Measurements from ENCODE around the gene TMEM69.
A peak's percentile ranks its signal among the peaks of the same experiment; 100 is the strongest.
"Not testable (repeated sequence)": the region's sequence is repeated elsewhere in the genome, so short reads cannot be mapped to it uniquely, and the experiment has no call there.

The TMEM69 gene, protein sequence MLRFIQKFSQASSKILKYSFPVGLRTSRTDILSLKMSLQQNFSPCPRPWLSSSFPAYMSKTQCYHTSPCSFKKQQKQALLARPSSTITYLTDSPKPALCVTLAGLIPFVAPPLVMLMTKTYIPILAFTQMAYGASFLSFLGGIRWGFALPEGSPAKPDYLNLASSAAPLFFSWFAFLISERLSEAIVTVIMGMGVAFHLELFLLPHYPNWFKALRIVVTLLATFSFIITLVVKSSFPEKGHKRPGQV

DNA sequence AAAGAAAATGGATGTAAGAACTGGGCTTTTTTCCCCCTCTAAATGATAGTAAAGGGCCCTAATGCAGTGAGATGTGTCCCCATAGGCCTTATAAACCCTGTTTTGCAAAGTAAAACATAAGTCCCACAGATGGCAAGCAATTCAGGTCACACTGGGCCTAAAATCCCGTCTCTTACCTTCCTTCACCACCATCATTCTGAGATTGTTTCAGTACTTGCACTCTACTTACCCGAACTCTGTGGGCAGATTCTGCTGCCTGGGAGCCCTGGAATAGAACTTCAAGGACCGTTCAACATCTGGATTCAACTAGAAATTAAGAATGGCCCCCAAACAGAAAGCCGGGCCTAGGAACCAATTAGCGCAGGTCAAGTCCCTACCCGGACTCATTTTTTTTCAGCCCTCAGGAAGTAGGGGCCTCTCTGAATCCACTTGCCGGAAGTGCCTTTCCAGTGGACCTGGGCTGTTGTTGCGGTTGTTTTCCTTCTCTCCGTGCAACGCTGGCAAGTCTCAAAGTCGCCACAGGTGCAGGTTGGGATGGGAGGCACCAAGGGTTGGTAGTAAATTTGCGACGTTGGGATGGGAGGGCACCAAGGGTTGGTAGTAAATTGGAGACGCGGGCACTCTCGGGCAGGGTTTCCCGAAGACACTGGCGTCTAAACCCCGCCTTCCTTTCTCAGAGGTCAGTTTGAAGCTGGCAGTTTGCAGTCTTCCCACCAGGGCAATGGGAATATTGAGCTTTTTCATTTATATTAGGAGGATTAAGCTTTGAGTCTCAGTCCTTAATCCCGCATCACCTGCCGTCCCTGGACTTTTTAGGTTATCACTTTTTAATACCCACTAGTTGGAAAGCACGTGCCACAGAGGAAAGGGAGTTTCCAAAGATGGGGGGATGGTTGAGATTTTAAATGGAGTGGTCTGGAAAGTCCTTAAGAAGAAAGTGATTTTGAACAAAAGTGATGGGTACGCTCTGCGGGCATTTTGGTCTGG lies at the start of gene TMEM69:
TSS of gene TMEM69 (plus strand) at position 428 of the 987 bp plus-strand sequence. CDS start 2,888 bp downstream, outside the sequence.
- peak; percentile 88 for DNase-seq (ENCODE audit: low spot score)

DNA sequence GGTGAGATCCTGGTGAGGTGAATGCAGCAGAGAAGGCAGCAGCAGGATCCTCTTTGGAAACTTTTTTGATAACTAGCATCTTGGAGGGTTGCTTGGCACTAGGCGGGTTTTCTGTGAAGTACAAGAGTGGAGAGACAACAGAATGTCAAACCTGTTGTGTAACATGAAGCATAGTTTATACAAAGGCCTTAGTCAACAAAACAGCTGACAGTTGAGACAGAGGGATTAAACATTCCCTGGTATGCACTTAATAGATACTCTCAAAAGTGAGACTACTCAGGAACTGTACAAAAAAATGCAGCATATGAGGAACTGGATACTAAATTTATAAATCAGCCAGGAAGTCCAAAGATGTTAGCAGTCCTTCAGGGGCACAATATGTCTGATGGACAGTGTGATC lies 47.7 kb upstream of the TMEM69 start:
- DNase-seq (ENCODE audit: low spot score) = no peak

DNA sequence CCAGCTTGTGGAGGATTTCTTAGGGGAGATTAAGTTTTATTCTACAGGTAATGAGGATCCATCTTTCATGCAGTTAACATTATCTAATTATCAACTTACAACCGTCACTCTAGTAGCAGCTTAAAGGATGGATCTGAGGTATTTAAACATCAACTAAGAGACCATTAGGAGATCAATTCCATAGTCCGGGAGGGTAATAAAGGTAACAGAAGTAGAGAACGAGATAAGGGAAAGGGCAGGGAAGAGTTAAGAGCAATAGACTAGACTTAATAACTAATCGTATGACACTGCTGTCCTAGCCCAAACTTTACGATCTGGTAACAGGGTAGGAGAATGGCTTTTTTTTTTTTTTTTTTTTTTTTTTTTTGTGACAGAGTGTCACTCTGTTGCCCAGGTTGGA lies 44.7 kb upstream of the TMEM69 start:
- no peak for DNase-seq (ENCODE audit: low spot score)

DNA sequence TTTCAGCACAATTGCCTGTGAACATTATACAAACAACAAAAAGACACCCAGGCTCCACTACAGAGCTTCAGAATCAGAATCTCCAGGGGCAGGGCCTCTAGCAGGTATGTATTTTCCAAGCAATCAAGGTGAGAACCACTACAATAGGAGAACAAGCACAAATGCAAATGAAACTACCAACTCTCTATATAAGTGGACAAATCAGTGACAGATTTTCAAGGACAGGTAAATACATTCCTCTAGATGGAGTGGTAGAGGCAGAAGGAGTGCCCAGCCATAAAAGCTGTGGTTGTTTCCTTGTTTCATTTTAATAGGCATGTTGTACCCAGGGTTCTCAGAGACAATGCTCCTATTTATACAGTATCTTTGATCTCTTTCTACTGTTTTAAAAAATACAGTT lies 44.0 kb upstream of the TMEM69 start:
- DNase-seq (ENCODE audit: low spot score) = no peak

DNA sequence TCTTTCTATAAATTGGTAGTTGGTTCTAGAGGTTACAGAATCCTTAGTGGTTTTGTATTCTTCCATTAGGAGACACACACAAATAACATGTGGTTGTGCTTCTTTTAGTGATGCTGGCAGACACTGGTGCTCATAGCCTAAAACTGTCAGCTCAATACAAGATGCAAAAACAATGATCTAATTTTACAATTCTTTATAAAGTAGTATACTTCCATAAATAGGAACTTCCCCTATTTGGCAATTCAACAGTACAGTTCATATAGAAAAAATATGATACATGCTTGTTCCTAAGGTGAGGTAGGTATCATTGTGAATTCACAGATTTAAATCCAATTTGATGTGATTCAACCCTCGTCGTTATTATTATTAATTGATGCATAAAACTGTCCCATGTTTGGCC lies 43.3 kb upstream of the TMEM69 start:
- DNase-seq (ENCODE audit: low spot score) = no peak

DNA sequence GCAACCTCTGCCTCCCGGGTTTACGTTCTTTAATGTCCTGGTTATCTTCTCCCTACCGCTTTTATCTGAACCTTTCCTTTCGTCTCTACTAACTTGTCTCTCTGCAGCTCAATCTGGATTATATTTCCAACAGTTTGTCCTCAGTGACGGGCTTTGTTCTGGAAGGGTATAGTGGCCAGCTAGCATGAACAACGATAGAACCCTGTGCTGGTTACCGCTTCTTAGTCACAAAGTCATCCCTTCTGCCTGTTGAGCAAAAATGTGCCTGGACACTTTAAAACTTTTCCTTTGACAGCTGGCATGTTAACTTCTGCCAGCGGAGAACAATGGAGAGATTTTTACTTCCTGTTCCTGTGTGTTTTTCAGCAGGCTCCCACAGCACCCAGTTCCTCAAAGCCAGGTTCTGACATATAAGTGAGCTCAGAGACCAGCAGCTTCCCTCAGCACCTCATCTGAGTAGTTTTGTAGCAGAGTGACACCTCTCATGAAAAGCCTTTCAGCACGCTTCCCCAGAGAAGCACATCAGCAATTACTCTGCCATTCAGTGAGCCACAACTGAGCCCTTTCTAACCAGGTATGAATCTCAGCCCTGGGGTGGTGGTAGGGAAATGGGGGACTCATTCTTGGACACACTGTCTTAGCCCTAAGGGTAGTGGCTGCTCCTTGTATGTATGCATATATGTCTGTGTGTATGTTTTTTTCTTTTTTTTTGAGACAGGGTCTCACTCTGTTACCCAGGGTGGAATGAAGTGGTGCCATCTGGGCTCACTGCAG lies 40.5 kb upstream of the TMEM69 start:
- no peak for DNase-seq (ENCODE audit: low spot score)

DNA sequence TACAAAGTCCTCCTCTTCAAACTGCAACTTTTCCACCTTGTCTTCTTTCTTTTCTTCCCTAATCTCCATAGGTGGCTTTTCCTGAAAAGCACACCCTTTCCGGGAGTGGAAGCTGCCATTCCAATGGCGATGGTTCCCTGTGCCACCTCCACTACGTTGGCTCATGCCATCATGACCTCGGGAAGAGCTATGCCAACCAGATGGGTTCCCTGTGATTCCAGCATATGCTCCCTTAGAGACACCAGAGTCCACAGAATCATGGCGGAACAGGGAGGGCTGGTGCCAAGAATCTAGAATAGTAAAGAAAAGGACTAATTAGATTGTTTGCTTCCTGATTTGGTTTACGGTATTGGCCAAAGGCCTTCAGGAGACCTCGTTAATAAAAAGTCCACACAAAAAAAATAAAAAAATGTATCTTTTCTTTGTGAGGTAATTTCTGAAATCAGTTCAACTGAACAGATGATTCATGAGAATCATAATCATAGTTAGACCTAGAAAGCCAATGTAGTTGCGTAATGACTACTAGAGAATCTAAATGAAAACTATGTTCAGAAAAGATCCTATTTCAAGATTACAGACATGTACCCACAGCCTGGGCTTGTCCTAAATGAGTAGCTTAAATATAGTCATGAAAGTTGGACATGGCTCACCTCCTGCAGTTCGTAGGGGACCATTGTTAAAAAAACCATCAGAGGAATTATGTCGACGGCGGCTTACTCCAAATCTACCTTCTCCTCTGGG lies 33.3 kb upstream of the TMEM69 start:
- DNase-seq (ENCODE audit: low spot score) = no peak

DNA sequence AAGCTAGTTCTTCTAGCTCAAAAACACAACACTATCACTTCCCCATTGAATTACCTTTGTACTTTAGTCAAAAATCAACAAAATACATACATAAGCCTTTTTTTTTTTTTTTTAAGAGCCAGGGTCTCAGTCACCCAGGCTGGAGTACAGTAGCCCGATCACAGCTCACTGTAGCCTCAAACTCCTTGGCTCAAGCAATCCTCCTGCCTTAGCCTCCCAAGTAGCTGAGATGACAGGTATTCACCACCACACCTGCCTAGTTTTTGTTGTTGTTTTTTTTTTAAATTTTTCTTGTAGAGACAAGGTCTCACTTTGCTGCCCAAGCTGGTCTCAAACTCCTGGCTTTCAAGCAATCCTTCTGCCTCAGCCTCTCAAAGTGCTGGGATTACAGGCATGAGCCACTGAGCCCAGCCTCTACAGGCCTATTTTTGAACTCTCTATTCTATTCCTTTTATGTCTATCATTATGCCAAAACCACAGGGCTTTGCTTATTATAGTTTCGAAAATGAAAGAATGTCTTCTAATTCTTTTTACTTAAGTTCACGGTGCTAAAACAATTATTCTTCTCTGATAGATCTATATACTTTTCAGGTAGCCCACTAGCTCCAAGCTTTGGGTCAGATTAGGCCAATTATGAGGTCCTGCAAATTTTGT lies 31.3 kb upstream of the TMEM69 start:
- no peak for DNase-seq (ENCODE audit: low spot score)

DNA sequence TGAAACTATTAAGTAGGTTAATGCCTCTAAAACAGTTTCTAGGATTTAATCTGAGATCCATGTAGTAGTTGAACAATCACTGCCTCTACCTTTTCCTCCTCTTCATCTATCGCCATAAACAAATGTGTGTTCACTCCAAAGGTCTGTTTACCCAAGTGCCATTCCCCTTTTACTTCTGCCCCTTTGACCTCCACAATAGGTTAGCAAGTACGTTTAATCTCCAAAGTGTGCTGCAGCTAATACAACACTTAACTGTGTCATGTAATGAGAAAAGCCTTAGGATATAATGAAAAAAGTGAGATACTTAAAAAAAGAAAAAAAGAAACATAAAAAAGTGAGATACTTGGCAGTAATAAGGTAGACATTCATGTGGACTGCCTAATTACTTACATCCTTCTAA lies 29.8 kb upstream of the TMEM69 start:
- DNase-seq (ENCODE audit: low spot score) = no peak

DNA sequence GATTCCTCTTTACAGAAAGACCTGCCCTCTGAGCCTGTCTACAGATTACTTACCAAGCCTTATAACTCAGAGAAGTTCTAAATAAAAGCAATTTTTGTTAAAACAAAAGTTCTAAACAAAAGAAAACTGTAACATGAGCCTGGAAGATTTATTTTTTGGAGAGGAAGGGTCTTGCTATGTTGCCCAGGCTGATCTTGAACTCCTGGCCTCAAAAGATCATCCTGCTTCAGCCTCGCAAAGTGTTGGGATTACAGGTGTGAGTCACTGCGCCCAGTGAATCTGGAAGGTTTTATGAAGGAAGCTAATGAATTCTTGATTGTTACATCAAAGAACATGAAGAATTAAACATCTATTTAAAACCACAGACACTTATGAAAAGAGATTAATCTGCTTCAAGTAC lies 28.8 kb upstream of the TMEM69 start:
- no peak for DNase-seq (ENCODE audit: low spot score)

DNA sequence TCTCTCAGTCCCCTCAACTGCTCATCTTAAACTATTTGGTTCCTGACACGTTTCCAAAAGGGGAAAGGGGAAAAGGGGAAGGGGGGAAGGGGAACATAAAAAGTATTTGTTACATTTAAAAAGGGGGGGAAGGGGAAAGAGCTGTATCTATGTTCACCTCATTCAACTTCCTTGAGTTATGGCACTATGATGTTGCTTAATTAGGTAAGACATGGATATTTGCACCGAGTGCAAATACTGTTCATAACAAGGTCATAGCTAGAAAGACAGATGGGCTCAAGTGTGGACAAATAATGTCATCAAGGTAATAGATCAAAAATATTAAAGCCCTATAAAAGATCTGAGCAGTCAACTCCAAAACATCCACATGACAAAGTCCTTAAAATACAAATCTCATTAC lies 27.6 kb upstream of the TMEM69 start:
- no peak for DNase-seq (ENCODE audit: low spot score)

DNA sequence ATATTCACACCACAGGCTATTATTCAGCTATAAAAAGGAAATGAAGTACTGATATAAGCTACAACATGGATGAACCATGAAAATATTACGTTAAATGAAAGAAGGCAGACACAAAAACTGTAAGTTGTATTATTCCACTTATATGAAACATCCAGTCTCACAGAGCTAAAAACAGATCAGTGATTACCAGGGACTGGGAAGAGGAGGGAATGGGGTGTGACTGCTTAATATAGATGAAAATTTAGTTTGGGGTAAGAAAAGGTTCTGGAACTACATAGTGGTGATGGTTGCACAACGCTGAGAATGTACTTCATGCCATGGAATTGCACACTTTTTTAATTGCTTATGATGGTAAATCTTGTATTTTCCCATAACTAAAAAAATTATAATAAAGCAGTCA lies 21.1 kb upstream of the TMEM69 start:
- no peak for DNase-seq (ENCODE audit: low spot score)

DNA sequence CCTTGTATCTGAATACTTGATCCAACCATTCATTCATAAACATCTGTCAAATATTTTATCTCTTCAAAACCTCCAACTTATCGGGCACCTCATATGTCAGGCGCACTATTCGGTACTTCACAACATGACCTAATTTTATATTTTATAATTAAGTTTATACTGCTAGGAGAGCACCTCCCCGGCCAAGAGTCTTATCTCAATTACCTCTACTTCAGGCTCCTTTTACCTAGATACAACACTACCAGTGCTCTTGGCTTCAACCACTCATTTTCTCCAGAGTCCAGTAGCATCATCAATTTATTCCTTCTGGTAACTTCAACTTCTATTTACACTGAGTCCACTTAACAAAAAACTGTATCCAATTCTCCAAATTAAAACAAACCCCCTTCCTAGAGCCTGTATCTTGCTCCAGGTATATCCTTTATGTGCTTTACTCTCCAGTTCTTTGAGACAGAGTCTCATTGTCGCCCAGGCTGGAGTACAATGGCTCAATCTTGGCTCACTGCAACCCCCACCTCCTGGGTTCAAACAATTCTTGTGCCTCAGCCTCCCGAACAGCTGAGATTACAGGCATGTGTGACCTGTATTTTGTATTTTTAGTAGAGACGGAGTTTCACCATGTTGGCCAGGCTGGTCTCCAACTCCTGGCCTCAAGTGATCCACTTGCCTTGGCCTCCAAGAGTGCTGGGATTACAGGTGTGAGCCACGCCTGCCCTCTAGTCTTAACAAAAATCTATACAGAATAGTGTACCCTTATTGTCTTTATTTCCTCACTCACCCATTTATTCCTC lies 20.5 kb upstream of the TMEM69 start:
- no peak for DNase-seq (ENCODE audit: low spot score)

DNA sequence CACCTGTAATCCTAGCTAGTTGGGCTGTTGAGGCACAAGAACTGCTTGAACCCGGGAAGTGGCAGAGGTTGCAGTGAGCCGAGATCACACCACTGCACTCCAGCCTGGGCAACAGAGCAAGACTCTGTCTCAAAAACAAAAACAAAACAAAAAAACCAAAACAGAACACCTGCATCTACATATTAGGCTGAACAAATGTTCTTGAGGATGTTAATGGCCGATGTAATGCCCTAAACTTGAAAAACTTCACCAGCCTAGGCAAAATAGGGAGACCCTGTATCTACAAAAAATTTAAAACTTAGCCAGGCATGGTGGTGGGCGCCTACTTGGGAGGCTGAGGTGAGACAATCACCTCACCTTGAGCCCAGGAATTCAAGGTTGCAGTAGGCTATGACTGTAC lies 19.5 kb upstream of the TMEM69 start:
- no peak for DNase-seq (ENCODE audit: low spot score)

DNA sequence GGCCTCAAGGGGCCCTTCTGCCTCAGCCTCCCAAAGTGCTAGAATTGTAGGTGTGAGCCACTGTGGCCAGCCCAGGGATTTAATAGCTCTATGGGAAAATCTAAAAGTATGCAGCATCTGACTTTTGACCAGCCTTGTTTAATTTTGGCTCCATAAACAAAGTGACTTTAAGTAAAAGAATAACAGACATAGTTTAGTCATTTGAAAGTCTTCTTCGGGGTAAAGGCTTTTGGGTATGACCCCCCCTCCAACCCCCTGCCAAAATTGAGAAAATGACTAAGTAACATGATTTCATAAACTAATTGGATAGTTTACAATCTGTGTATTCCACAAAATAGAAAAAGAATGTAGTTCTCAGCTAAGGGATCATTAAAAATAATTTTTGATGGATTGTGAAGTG lies 18.6 kb upstream of the TMEM69 start:
- no peak for DNase-seq (ENCODE audit: low spot score)

DNA sequence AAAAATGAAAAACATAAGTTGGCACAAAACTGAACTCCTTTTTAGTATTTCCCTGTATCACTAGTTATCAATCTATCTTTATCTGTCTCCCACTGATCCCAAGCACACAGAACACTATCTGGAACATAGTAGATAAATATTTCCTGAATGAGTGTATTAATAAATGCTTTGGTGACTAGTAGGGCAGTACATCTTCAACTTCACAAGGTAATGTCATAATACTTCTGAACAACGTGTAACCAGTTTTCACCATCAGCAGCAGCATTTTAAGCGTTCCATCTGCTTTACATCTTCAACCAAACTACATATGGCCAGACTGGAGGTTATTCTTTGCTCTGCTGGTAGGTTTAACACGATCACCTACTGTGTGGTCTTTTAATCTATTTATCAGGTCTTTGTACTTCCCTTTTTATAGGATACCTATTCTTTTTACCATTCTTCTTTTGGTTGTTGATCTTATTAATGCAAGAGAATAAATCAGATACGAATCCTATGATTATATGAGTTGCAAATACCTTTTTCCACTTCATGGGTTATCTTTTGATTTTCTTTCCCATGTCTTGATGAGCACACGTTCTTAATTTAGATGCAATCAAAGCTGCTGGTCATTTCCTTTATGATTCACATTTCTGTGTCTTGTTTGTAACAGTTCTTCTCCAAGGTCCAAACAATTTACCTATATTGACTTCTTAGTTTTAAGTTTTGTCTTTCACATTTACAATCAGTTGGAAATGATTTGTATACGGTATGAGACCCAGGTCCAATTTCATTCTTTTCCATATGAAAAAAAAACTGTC lies 17.9 kb upstream of the TMEM69 start:
- no peak for DNase-seq (ENCODE audit: low spot score)

DNA sequence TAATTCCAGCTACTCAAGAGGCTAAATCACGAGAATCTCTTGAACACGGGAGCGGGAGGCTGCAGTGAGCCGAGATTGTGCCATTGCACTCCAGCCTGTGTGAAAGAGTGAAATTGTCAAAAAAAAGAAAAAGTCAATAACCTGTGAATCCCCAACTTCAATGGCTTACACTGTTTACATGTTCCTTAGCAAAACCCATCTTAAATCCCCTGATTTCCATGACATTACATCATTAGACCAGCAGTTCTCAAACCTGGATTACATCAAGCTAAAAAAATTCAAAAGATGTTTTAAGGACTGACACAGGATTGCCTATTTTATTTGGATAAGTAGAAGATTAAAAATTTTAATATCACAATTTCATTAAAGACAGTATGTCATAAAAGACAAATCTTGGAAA lies 14.0 kb upstream of the TMEM69 start:
- no peak for DNase-seq (ENCODE audit: low spot score)

DNA sequence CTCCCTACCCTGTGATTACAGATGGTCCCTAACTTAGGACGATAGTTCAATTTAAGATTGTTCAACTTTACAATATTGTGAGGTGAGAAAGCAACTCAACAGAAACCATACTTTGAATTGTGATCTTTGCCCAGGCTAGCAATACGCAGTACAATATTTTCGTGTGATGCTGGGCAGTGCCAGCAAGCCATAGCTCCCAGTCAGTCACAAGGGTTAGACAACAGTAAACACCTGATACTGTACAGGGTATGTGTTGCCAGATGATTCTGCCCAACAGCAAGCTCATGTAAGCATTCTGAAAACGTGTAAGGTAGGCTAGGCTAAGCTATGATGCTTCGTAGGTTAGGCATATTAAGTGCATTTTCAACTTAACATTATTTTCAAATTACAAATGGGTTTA lies 13.5 kb upstream of the TMEM69 start:
- DNase-seq (ENCODE audit: low spot score) = no peak

DNA sequence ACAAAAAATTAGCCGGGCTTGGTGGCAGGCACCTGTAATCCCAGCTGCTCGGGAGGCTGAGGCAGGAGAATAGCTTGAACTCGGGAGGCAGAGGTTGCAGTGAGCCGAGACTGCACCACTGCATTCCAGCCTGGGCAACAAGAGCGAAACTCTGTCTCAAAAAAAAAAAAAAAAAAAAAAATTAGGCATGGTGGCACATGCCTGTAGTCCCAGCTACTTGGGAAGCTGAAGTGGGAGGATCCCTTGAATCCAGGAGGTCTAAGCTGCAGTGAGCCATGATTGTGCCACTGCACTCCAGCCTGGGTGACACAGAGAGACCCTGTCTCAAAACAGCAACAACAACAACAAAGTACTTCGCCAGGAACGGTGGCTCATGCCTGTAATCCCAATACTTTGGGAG lies 11.4 kb upstream of the TMEM69 start:
- DNase-seq (ENCODE audit: low spot score) = not testable (repeated sequence)

DNA sequence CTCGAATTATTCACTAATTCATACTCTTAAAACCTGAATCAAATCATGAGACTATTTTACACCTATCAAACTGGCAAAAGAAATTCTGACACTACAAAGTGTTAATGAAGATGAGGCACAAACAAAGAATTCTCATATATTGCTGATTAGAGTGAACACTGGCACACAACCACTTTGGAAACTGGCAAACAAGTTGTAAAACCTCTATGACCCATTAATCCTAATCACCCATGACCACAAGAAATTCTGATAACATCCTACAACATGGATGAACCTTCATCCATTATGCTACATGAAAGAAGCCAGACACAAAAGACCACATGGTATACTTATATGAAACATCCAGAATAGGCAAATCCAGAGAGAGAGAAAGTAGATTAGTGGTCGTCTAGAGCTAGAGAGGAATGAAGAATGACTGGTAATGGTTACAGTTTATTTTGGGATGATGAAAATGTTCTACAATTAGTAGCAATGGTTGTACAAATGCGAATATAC lies 10.2 kb upstream of the TMEM69 start:
- DNase-seq (ENCODE audit: low spot score) = no peak

Measured in CD4-positive, alpha-beta T cell treated with Interleukin-2 at 100 ng/mL for 4 hours (primary cell).